ENCODE results near the gene HYOU1. TPM values are rescaled to one million over a fixed set of nuclear protein-coding genes. Genes with fewer than 3 reads are reported as not detected.
"Not testable (repeated sequence)": the region's sequence is repeated elsewhere in the genome, so short reads cannot be mapped to it uniquely, and the experiment has no call there.

HYOU1 gene
- total RNA-seq, 1 experiment from 2014 or later: 228 TPM

DNA sequence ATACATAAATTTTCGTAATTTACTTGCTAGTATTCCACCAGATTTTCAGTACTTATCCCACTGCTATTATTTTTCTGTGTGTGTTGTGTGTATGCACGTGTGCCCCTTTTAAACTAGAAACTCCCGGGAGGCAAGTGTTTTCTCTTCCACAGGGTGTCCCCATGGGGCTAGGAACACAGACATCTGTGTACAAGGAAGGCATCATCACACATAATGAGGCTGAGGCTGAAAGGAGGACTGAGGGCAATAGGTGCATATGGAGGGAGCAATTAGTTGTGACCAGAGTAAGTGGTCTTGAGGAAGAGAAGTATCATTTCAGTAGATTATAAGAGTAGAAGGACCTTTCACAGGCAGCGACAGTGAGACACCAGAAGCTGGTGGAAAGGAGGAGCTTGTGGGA, 46.8 kb upstream of the HYOU1 start:
- WGBS (ENCODE audit: extremely low coverage, insufficient read length, low lambda C conversion rate): no CpG with 5 or more reads among the region's 4 CpGs
- peaks cover 4 to 7% (median 5%) of the 10 kb centered on the region in 3 experiments; a peak in 6 of 7 replicates for H3K36me3 Mint-ChIP-seq (ENCODE audit: insufficient read depth in 1 of 3, low read depth in 3 of 3)
- no peaks in the 10 kb centered on the region; a peak in 1 of 5 replicates for H3K9me3 Mint-ChIP-seq

DNA sequence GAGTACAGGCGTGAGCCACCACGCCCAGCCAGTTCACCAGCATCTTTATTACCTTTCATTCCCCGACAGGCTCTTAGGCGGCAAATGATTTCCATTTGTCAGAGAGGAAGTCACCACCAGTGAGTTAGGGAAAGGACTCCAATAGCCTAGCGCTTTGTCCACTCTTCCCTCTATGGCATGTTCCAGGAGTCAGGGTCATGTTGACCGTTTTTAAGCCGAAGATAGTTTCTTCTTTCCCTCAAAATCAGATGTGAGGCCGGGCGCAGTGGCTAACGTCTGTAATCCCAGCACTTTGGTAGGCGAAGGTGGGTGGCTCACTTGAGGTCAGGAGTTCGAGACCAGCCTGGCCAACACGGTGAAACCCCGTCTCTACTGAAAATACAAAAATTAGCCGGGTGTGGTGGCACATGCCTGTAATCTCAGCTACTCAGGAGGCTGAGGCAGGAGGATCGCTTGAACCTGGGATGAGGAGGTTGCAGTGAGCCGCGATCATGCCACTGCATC, 46.2 kb upstream of the HYOU1 start:
- H3K56ac ChIP-seq (ENCODE audit: insufficient read length, low read depth, low read length); H3K23ac ChIP-seq (ENCODE audit: insufficient read length, low read depth, low read length); H3K18ac ChIP-seq (ENCODE audit: insufficient read length, low read depth, low read length); H4K20me1 ChIP-seq (ENCODE audit: control insufficient read depth, insufficient read depth, insufficient read length); H3K4me1 ChIP-seq (ENCODE audit: insufficient read depth, low read length); H4K91ac ChIP-seq (ENCODE audit: insufficient read length, low read depth, low read length); H2BK20ac ChIP-seq (ENCODE audit: low read depth, low read length, poor library complexity, severe bottlenecking); H3K9me3 Mint-ChIP-seq; H3K4me2 ChIP-seq (ENCODE audit: insufficient read depth, insufficient read length, low read length); H2BK5ac ChIP-seq (ENCODE audit: insufficient read length, low read length); H3K79me2 ChIP-seq (ENCODE audit: insufficient read depth, low read length); H4K5ac ChIP-seq (ENCODE audit: insufficient read length, low read depth, low read length); DNase-seq; H2AK5ac ChIP-seq (ENCODE audit: insufficient read length, low read length); H2BK120ac ChIP-seq (ENCODE audit: low read depth, low read length, poor library complexity, severe bottlenecking); H3K27me3 Mint-ChIP-seq (ENCODE audit: low read depth); H3K27ac ChIP-seq (ENCODE audit: insufficient read length, low read depth, low read length); H3K9ac ChIP-seq (ENCODE audit: extremely low read depth, insufficient read length, low read length); H2AFZ ChIP-seq (ENCODE audit: low read length); H3K4ac ChIP-seq (ENCODE audit: low read depth, low read length); H3T11ph ChIP-seq (ENCODE audit: low read length); H3K9me3 ChIP-seq (ENCODE audit: control insufficient read depth, low read depth, low read length); H3K79me1 ChIP-seq (ENCODE audit: insufficient read depth, low read depth, low read length, poor library complexity, severe bottlenecking); H2BK15ac ChIP-seq (ENCODE audit: low read depth, low read length); H4K8ac ChIP-seq (replicated peaks; ENCODE audit: insufficient read length, low read depth, low read length); H3K14ac ChIP-seq (ENCODE audit: insufficient read depth, low read length); H2BK12ac ChIP-seq (ENCODE audit: insufficient read length, low read depth, low read length); H3K27me3 ChIP-seq (ENCODE audit: insufficient read depth, low read length): not testable (repeated sequence)
- Mint-ChIP-seq H3K27ac (peak overlapping the region; percentile 54 to 100 (median 100); a peak in 5 of 7 replicates), H3K4me3 (peak overlapping the region; percentile 85 to 91), H3K36me3 (ENCODE audit: insufficient read depth in 1 of 3, low read depth in 3 of 3) (peaks cover 10 to 13% (median 11%) of the 10 kb centered on the region in 3 experiments; a peak in 6 of 7 replicates), H3K4me1 (peaks cover 26 to 29% of the 10 kb centered on the region in 2 experiments)
- WGBS (ENCODE audit: extremely low coverage, insufficient read length, low lambda C conversion rate): no CpG with 5 or more reads among the region's 18 CpGs
- peaks cover 25% of the 10 kb centered on the region for H3K23me2 ChIP-seq (ENCODE audit: insufficient read length, low read depth, low read length, poor library complexity, severe bottlenecking)

More for the DNA sequence above, 46.8 kb upstream of the HYOU1 start:
- Histone ChIP-seq H3K27me3 (ENCODE audit: insufficient read depth, low read length) (peaks cover 5% of the 10 kb centered on the region; the same call in 1 of the 2 replicates), H3K14ac (ENCODE audit: insufficient read depth, low read length) (no peak overlapping the region), H4K20me1 (ENCODE audit: control insufficient read depth, insufficient read depth, insufficient read length) (no peaks in the 10 kb centered on the region), H2BK5ac (ENCODE audit: insufficient read length, low read length) (no peak overlapping the region), H3K9ac (ENCODE audit: extremely low read depth, insufficient read length, low read length) (no peak overlapping the region), H3K9me3 (ENCODE audit: control insufficient read depth, low read depth, low read length) (no peaks in the 10 kb centered on the region), H3K18ac (ENCODE audit: insufficient read length, low read depth, low read length) (no peak overlapping the region), H3K4me2 (ENCODE audit: insufficient read depth, insufficient read length, low read length) (no peak overlapping the region), H2BK12ac (ENCODE audit: insufficient read length, low read depth, low read length) (no peak overlapping the region), H3K56ac (ENCODE audit: insufficient read length, low read depth, low read length) (no peak overlapping the region), H4K91ac (ENCODE audit: insufficient read length, low read depth, low read length) (no peak overlapping the region), H2AFZ (ENCODE audit: low read length) (no peak overlapping the region), H4K8ac (replicated peaks; ENCODE audit: insufficient read length, low read depth, low read length) (no peak overlapping the region), H3K79me1 (ENCODE audit: insufficient read depth, low read depth, low read length, poor library complexity, severe bottlenecking) (no peaks in the 10 kb centered on the region), H3T11ph (ENCODE audit: low read length) (no peak overlapping the region), H3K23ac (ENCODE audit: insufficient read length, low read depth, low read length) (no peak overlapping the region), H3K23me2 (ENCODE audit: insufficient read length, low read depth, low read length, poor library complexity, severe bottlenecking) (peaks cover 26% of the 10 kb centered on the region), H4K5ac (ENCODE audit: insufficient read length, low read depth, low read length) (no peak overlapping the region), H2AK5ac (ENCODE audit: insufficient read length, low read length) (no peak overlapping the region), H3K4me1 (ENCODE audit: insufficient read depth, low read length) (peaks cover 8% of the 10 kb centered on the region; the same call in 1 of the 2 replicates), H2BK15ac (ENCODE audit: low read depth, low read length) (no peak overlapping the region), H2BK120ac (ENCODE audit: low read depth, low read length, poor library complexity, severe bottlenecking) (no peak overlapping the region), H3K79me2 (ENCODE audit: insufficient read depth, low read length) (no peaks in the 10 kb centered on the region; the same call in 1 of the 2 replicates), H2BK20ac (ENCODE audit: low read depth, low read length, poor library complexity, severe bottlenecking) (no peak overlapping the region), H3K27ac (ENCODE audit: insufficient read length, low read depth, low read length) (no peak overlapping the region), H3K4ac (ENCODE audit: low read depth, low read length) (no peak overlapping the region)
- peak overlapping the region; percentile 22 to 28; a peak in 2 of 5 replicates for H3K4me3 Mint-ChIP-seq
- H3K27me3 Mint-ChIP-seq (ENCODE audit: low read depth): peaks cover 13% of the 10 kb centered on the region
- peaks cover 32 to 34% of the 10 kb centered on the region in 2 experiments for H3K4me1 Mint-ChIP-seq
- peak overlapping the region in 1 of 3 experiments; percentile 6; a peak in 3 of 7 replicates for H3K27ac Mint-ChIP-seq
- DNase-seq: no peak
- TF ChIP-seq CTCF (conservative IDR thresholded peaks at IDR 0.05): no peak; the same call in 2 of the 3 replicates

Data from H9 (cell line).